CD4-positive, alpha-beta memory T cell (primary cell): ENCODE measurements around the gene ZNF280B. TPM values are rescaled to one million over a fixed set of nuclear protein-coding genes. Genes with fewer than 3 reads are reported as not detected.
"Not testable (repeated sequence)": the region's sequence is repeated elsewhere in the genome, so short reads cannot be mapped to it uniquely, and the experiment has no call there.

Source experiments
- CTCF ChIA-PET: fragments of 350-600 bp; sonication (Branson Sonifier 250); formaldehyde crosslinking; loops from one replicate; lab custom pipeline; 2021; ENCODE audit warnings: inconsistent platforms; ENCODE audit not compliant: partially characterized antibody; lab: Charles Lee
- POLR2A ChIA-PET: fragments of 350-600 bp; sonication (Branson Sonifier 250); formaldehyde crosslinking; loops from one replicate; lab custom pipeline; 2021; ENCODE audit not compliant: partially characterized antibody; lab: Charles Lee
- DNase-seq, 5 donors: peaks; one replicate each; pipeline versions ENCODE4 v3.0.0 to v3.0.0-alpha.2; 2020 to 2022; ENCODE audit warnings: mixed read lengths in 1 of 5
- H3K27ac ChIP-seq: one replicate; pipeline ENCODE4 v1.7.0; 2013; ENCODE audit warnings: low read depth, low read length
- H3K27me3 ChIP-seq: 2 replicates; pipeline ENCODE4 v1.7.0; 2013; ENCODE audit warnings: mild to moderate bottlenecking, low read length, moderate library complexity; ENCODE audit not compliant: insufficient read depth
- H3K36me3 ChIP-seq: 2 replicates; pipeline ENCODE4 v1.7.0; 2013; ENCODE audit warnings: mild to moderate bottlenecking, low read length, moderate library complexity; ENCODE audit not compliant: insufficient read depth
- H3K4me1 ChIP-seq: 2 replicates; pipeline ENCODE4 v1.7.0; 2013; ENCODE audit warnings: mild to moderate bottlenecking, low read length, moderate library complexity; ENCODE audit not compliant: insufficient read depth
- H3K4me3 ChIP-seq, 2 donors: one replicate each; pipeline ENCODE4 v1.7.0; 2013; ENCODE audit warnings: low read length in 2 of 2, mild to moderate bottlenecking in 1 of 2
- H3K9me3 ChIP-seq, 2 donors: one replicate each; pipeline ENCODE4 v1.7.0; 2013; ENCODE audit warnings: low read length in 2 of 2, control low read depth in 1 of 2; ENCODE audit not compliant: control insufficient read depth in 1 of 2
- H3K27ac Mint-ChIP-seq, 7 donors: one replicate each; pipeline ENCODE4 v1.8.0; 2020 to 2021; ENCODE audit warnings: mixed read lengths in 7 of 7, mild to moderate bottlenecking in 6 of 7, inconsistent platforms in 3 of 7, moderate library complexity in 3 of 7
- H3K27me3 Mint-ChIP-seq, 2 donors: one replicate each; pipeline ENCODE4 v1.8.0; 2020 to 2021; ENCODE audit warnings: mixed read lengths in 2 of 2
- H3K36me3 Mint-ChIP-seq, 2 donors: one replicate each; pipeline ENCODE4 v1.8.0; 2020 to 2021; ENCODE audit warnings: mixed read lengths in 2 of 2, inconsistent platforms in 1 of 2, mild to moderate bottlenecking in 1 of 2
- H3K4me1 Mint-ChIP-seq, 4 donors: one replicate each; pipeline ENCODE4 v1.8.0; 2020 to 2021; ENCODE audit warnings: mixed read lengths in 4 of 4, mild to moderate bottlenecking in 1 of 4
- H3K4me3 Mint-ChIP-seq, 8 donors: one replicate each; pipeline ENCODE4 v1.8.0; 2020 to 2021; ENCODE audit warnings: mixed read lengths in 8 of 8, mild to moderate bottlenecking in 7 of 8, moderate library complexity in 6 of 8, inconsistent platforms in 3 of 8
- H3K9me3 Mint-ChIP-seq, 8 donors: one replicate each; pipeline ENCODE4 v1.8.0; 2020 to 2021; ENCODE audit warnings: mixed read lengths in 8 of 8, mild to moderate bottlenecking in 5 of 8, inconsistent platforms in 3 of 8, moderate library complexity in 1 of 8
- intact Hi-C: fragments of 100-400 bp; cut with micrococcal nuclease; formaldehyde crosslinking; loops from one replicate; pipeline ENCODE4 v1.15.1; 2023
- polyA plus RNA-seq, 2 donors: library from polyadenylated mRNA; unstranded; fragments of 300-500 nt; fragmentation: Illumina TruSeq; gene quantifications; one replicate each; pipeline ENCODE4 v1.2.3, GENCODE V29; 2021
- total RNA-seq, 2 experiments: library from RNA; stranded (reverse); gene quantifications; one replicate each; pipeline ENCODE4 v1.2.3, GENCODE V29; 2021

ZNF280B gene
- total and polyA plus RNA-seq, 4 experiments from 2014 or later = 1.1 to 2.7 (median 2.1) TPM

DNA sequence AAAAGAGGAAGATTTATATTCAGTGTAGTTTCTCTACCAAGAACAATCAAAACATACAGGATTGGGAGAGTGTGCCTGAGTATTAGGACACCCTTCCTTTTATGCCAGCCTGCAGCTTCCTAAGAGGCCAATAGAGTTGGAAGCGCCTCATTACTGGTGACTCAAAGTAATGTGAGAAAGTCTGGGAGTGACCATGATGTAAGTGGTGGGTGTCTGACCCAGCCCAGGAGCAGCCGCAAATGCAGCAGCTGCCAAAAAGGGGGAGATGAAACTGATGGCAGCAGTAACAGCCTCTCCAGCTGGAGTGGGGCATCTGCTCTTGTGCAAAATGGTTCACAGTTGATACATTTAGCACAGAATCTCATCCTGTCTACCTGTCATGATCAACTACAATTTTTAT is 62.0 kb downstream of the ZNF280B start:
- no peaks in the 10 kb centered on the region for H3K36me3 ChIP-seq
- H3K27me3 ChIP-seq = no peaks in the 10 kb centered on the region
- H3K27ac ChIP-seq = no peak overlapping the region
- Mint-ChIP-seq H3K4me1 (no peaks in the 10 kb centered on the region), H3K27me3 (peaks cover 11 to 32% of the 10 kb centered on the region in 2 donors), H3K36me3 (no peaks in the 10 kb centered on the region), H3K27ac (no peak overlapping the region), H3K4me3 (no peak overlapping the region), H3K9me3 (peaks cover 0 to 6% (median 4%) of the 10 kb centered on the region in 8 donors)
- H3K9me3 ChIP-seq = no peaks in the 10 kb centered on the region
- H3K4me1 ChIP-seq = no peaks in the 10 kb centered on the region
- H3K4me3 ChIP-seq = no peak overlapping the region
- intact Hi-C loops = no loop called here
- ChIA-PET CTCF (no interaction called here), POLR2A (no interaction called here)
- DNase-seq = no peak

DNA sequence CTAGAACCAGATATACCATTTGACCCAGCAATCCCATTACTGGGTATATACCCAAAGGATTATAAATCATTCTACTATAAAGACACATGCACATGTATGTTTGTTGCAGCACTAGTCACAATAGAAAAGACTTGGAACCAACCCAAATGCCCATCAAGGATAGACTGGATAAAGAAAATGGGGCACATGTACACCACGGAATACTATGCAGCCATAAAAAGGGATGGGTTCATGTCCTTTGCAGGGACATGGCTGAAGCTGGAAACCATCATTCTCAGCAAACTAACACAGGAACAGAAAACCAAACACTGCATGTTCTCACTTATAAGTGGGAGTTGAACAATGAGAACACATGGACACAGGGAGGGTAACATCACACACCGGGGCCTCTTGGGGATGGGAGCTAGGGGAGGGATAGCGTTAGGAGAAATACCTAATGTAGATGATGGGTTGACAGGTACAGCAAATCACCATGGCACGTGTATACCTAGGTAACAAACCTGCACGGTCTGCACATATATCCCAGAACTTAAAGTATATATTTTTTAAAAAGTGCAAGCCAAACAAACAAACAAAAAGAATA is 64.4 kb downstream of the ZNF280B start:
- H3K9me3 ChIP-seq, H3K27me3 ChIP-seq, H3K27ac Mint-ChIP-seq, H3K36me3 Mint-ChIP-seq, H3K4me3 Mint-ChIP-seq, CTCF ChIA-PET, DNase-seq, H3K4me3 ChIP-seq, H3K36me3 ChIP-seq, POLR2A ChIA-PET, H3K4me1 Mint-ChIP-seq, H3K4me1 ChIP-seq, intact Hi-C loops, H3K27ac ChIP-seq: not testable (repeated sequence)
- Mint-ChIP-seq H3K9me3 (peaks cover 0 to 11% (median 4%) of the 10 kb centered on the region in 8 donors), H3K27me3 (peaks cover 17 to 40% of the 10 kb centered on the region in 2 donors)

- Mint-ChIP-seq H3K27ac (no peak overlapping the region), H3K27me3 (peaks cover 22 to 36% of the 10 kb centered on the region in 2 donors), H3K9me3 (peaks cover 0 to 11% (median 4%) of the 10 kb centered on the region in 8 donors), H3K4me3 (no peak overlapping the region), H3K36me3 (no peaks in the 10 kb centered on the region), H3K4me1 (no peaks in the 10 kb centered on the region)
- Histone ChIP-seq H3K27ac (no peak overlapping the region), H3K36me3 (no peaks in the 10 kb centered on the region), H3K27me3 (no peaks in the 10 kb centered on the region), H3K4me3 (no peak overlapping the region), H3K4me1 (no peaks in the 10 kb centered on the region), H3K9me3 (no peaks in the 10 kb centered on the region)
- ChIA-PET POLR2A (no interaction called here), CTCF (no interaction called here)
- intact Hi-C loops = no loop called here
- no peak for DNase-seq
Measured at GRCh38 chr22:22442928-22443709, 65.4 kb downstream of the ZNF280B start.

DNA sequence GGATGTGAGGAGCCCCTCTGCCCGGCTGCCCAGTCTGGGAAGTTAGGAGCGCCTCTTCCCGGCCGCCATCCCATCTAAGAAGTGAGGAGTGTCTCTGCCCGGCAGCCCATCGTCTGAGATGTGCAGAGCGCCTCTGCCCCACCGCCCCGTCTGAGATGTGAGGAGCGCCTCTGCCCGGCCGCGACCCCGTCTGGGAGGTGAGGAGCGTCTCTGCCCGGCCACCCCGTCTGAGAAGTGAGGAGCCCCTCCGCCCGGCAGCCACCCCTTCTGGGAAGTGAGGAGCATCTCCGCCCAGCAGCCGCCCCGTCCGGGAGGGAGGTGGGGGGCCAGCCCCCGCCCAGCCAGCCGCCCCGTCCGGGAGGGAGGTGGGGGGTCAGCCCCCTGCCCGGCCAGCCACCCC is 66.9 kb downstream of the ZNF280B start:
- H3K36me3 Mint-ChIP-seq, H3K4me1 Mint-ChIP-seq, DNase-seq, H3K27ac Mint-ChIP-seq, H3K4me1 ChIP-seq, CTCF ChIA-PET, H3K4me3 ChIP-seq, H3K36me3 ChIP-seq, H3K27ac ChIP-seq, H3K4me3 Mint-ChIP-seq, POLR2A ChIA-PET, intact Hi-C loops, H3K9me3 ChIP-seq, H3K27me3 ChIP-seq: not testable (repeated sequence)
- peaks cover 0 to 11% (median 4%) of the 10 kb centered on the region in 8 donors for H3K9me3 Mint-ChIP-seq
- peaks cover 24 to 44% of the 10 kb centered on the region in 2 donors for H3K27me3 Mint-ChIP-seq

GRCh38 chr22:22440188-22440587 is 68.4 kb downstream of the ZNF280B start:
- Histone ChIP-seq H3K27me3 (no peaks in the 10 kb centered on the region), H3K9me3 (no peaks in the 10 kb centered on the region), H3K27ac (no peak overlapping the region), H3K4me3 (no peak overlapping the region), H3K4me1 (no peaks in the 10 kb centered on the region), H3K36me3 (no peaks in the 10 kb centered on the region)
- H3K36me3 Mint-ChIP-seq = no peaks in the 10 kb centered on the region
- ChIA-PET CTCF (no interaction called here), POLR2A (no interaction called here)
- intact Hi-C loops = no loop called here
- H3K27me3 Mint-ChIP-seq = peaks cover 24 to 42% of the 10 kb centered on the region in 2 donors
- H3K4me1 Mint-ChIP-seq = no peaks in the 10 kb centered on the region
- H3K9me3 Mint-ChIP-seq = peaks cover 0 to 11% (median 4%) of the 10 kb centered on the region in 8 donors
- H3K27ac Mint-ChIP-seq = no peak overlapping the region
- no peak overlapping the region for H3K4me3 Mint-ChIP-seq
- DNase-seq = no peak

Other genes with a start within 250 kb of the ZNF280B start
- gene ZNF280A, start 11.5 kb upstream of the ZNF280B start, total RNA-seq = not detected
- gene ZNF280A, start 11.5 kb upstream of the ZNF280B start, polyA plus RNA-seq = not detected
- gene PRAME, start 50.5 kb upstream of the ZNF280B start, total RNA-seq = not detected
- not detected for gene PRAME, start 50.5 kb upstream of the ZNF280B start, polyA plus RNA-seq
- not detected for gene GGTLC2, start 135.9 kb upstream of the ZNF280B start, total RNA-seq
- not detected for gene GGTLC2, start 135.9 kb upstream of the ZNF280B start, polyA plus RNA-seq